Stimulated activated CD8-positive, alpha-beta memory T cell treated with anti-CD3 and anti-CD28 coated beads, Interleukin-4, amount 100 ng/mL, for 24 hours (primary cell): ENCODE measurements around the gene ARID5A.
A peak's percentile ranks its signal among the peaks of the same experiment; 100 is the strongest.
"Not testable (repeated sequence)": the region's sequence is repeated elsewhere in the genome, so short reads cannot be mapped to it uniquely, and the experiment has no call there.

Source experiments
- DNase-seq: peaks from one replicate; pipeline ENCODE4 v3.0.0-alpha.2; 2020; ENCODE audit warnings: low read depth

The ARID5A gene

DNA sequence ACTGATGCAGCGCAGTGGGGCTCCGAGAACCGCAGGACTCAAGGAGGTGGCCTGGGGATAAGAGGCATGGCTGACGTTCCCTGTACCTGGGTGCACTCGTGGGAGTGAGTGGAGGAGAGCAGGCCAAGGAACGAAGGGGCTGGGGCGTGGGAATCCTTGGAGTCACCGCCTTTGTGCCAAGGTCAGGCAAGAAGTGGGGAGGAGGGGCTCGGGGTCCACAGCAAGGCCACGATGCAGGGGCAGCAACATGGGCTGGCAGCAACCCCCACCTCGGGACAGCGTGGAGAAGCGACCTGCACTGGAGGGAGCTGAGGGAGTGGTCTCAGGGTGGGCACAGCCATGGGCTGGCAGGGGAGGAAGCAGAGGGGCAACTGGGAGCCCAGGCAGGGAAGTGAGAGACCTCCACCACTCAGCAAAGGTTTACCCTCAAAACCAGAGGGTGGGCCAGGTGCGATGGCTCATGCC lies 18.6 kb downstream of the ARID5A start:
- no peak for DNase-seq

- peak; percentile 31 for DNase-seq
Observed at GRCh38 chr2:96556441-96557330, 20.1 kb downstream of the ARID5A start.

GRCh38 chr2:96557421-96557820 lies 20.9 kb downstream of the ARID5A start:
- DNase-seq = not testable (repeated sequence)

GRCh38 chr2:96558061-96558460 lies 21.5 kb downstream of the ARID5A start:
- no peak for DNase-seq

DNA sequence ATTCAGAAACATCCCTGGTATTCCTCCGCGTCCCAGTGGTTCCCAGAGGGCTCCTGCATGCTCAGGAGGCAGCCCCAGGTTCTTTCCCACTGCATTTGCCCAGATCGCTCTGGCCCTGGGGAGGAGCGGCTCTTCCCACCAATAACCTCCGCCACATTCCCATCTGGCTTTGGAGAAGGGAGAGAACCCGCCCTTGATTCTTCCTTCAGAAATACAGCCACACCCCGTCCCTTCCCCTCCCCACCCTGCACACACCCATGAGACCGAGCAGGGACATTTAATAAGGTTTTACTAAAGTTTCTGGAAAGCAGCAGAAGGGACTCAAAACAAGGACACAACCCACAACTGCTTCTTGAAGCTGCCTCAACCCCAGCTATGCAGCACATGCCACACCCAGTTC lies 21.9 kb downstream of the ARID5A start:
- no peak for DNase-seq

- no peak for DNase-seq
Observed at GRCh38 chr2:96564026-96564425, 27.5 kb downstream of the ARID5A start.

DNA sequence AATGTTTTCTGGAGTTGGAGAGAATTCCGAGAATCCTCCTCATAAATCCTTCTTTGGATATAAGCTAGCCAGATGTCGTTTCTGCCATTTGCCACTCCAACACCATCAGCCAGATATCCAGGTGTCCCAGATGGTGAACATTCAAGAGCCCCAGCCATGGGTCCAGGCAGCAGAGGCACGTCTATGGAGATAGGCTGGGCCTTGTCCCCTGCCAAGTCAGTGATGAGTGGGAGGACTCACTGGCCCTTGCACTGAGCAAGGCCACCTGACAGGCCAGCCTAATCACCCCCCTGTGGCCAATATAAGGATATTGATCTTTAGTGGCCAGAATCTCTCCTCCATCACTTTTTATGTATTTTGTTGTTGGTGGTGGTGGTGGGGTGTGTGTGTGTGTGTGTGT lies 28.0 kb downstream of the ARID5A start:
- DNase-seq = no peak

DNA sequence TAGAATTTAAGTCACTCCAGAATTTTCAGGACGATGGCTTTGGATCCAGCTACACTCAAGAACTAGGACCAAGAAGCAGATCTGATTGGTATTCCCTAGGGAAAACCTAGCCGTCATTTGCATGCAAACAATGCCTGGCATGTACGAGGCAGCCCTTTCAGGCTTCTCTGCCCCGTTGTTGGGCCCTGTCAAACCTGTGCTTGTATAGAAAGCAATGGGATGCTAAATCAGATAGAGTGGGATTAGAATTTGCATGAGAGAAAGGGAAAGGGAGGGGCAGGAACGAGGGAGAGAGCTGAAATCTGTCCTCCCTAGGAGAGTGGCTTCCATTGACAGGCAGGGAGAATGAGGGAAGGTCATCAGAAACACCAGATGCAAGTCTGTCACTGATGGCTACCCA lies 28.6 kb downstream of the ARID5A start:
- no peak for DNase-seq

GRCh38 chr2:96568094-96568493 lies 31.5 kb downstream of the ARID5A start:
- DNase-seq = no peak

DNA sequence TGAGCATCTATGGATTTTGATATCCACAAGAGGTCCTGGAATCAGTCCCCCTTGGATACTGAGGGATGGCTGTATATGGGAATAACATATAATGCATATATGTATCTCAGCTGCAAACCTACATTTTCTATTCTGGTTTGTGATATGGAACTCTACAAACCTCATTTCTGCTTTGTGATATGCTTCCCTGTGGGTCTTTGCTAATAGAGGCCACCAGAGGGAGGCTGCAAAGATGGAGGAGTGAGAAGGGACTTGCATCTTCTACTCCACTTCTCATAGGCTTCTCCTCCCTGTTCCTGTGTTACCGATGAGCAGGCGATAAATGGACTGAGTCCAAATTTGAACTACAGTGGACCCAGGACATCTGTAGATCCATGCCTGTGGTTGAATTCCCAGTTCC lies 37.8 kb downstream of the ARID5A start:
- DNase-seq = no peak

GRCh38 chr2:96575785-96576456 lies 39.4 kb downstream of the ARID5A start:
- DNase-seq = no peak

DNA sequence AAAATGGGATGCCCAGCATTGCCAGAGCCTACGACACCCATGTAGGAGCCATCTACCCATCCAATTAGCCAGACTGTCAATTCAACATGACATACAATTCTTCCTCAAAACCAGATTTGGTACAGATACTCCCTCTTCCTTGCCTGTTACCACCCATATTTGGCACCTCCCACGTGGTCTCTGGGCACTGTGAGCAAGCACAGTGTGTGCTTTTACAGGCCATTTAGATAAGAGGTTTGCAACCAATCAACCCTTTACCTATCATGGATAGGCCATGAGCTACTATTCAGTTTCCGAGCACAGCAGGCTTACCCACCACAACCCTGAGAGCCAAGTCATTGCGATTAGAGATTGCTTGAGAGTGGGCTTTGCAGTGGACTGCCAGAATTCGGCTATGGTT lies 40.9 kb downstream of the ARID5A start:
- DNase-seq = no peak

GRCh38 chr2:96578731-96579130 lies 42.2 kb downstream of the ARID5A start:
- DNase-seq = no peak

- no peak for DNase-seq
Observed at GRCh38 chr2:96579422-96579821, 42.9 kb downstream of the ARID5A start.

- no peak for DNase-seq
Observed at GRCh38 chr2:96580771-96581170, 44.2 kb downstream of the ARID5A start.

GRCh38 chr2:96584017-96584416 lies 47.5 kb downstream of the ARID5A start:
- DNase-seq = no peak

DNA sequence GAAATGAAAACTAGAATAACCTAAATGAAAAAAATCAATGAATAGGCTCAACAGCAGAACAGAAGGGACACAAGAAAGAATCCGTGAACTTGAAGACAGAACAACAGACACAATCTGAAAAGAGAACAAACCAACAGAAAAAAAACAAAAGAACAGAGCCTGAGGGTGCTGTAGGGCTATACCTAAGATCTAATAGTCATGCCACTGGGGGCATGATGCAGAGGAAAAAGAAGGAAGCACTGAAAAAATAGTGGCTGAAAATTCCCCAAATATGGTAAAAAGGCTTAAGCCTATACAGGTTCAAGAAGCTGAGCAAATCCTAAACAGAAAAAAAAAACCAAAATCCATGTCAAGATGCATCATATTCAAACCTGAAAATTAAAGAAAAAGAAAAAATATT lies 51.3 kb downstream of the ARID5A start:
- no peak for DNase-seq

GRCh38 chr2:96591054-96591453 lies 54.5 kb downstream of the ARID5A start:
- DNase-seq = no peak

DNA sequence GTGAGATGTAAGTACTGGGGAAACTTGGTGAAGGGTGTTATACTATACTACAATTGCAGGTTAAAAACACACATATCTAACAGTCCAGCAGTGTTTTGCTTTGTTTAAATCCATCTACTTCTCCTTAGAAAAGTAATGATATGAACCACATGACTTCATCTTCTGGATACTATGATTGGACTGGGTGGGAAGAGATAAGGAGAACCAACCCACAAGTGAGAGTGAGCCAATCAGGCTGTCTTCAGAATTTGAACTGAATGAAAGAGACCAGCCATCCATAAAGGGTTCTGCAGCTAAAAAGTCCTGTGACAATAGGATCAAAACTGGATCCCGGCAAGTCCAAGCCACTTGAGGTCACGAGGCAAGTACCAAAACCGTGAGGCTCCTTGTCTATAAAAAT lies 54.9 kb downstream of the ARID5A start:
- DNase-seq = no peak

- no peak for DNase-seq
Observed at GRCh38 chr2:96594282-96594681, 57.7 kb downstream of the ARID5A start.

- DNase-seq = no peak
Observed at GRCh38 chr2:96594691-96595152, 58.2 kb downstream of the ARID5A start.

- DNase-seq = no peak
Observed at GRCh38 chr2:96596596-96596995, 60.0 kb downstream of the ARID5A start.

DNA sequence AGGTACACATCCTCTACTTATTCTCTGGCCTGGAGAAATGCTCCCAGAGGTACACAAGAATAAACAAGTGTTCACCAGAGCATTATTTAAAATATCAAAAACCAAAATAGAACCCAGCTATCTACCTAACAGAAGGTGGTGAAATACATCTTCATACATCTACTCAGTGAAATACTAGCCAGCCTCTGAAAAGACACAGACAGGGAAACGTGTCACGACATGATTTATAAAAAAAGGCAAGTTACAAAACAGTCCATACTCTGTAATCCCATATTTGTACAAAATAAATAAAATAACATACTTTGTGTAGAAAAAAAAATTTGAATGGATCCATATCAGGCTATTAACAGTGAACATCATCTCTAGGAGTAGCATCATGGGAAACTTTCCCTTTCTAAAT lies 63.4 kb downstream of the ARID5A start:
- no peak for DNase-seq
